Measurements from ENCODE around the gene GALNT10.
"Not testable (repeated sequence)": the region's sequence is repeated elsewhere in the genome, so short reads cannot be mapped to it uniquely, and the experiment has no call there.

The GALNT10 gene

DNA sequence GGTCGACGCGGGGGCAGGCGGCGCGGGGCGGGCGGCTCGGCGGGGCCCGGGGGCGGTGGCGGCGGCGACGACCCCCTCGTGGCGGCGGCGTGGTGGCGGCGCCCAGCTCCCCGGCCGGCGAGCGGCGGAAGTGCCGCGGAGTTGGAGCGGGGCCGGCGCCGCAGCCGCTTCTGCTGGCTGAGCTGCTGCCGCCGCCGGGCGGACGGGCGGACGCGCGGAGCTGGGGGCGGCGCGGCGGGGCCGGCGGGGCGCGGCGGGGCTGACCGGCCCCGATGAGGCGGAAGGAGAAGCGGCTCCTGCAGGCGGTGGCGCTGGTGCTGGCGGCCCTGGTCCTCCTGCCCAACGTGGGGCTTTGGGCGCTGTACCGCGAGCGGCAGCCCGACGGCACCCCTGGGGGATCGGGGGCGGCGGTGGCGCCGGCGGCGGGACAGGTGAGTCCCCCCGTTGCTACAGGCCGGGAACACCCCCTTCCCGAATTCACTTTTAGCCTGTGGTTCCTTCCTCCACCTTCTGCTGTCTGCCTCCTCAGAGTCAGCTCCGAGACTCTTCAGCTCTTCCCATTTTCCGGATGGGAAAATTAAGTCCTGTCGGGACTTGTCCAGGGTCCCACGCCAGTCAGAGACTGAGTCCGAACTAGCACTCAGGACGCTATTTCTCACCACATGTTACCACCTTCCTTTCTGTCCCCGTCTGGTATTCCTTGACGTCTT lies at the start of gene GALNT10:
TSS of gene GALNT10 (plus strand) at position 139 of the 710 bp plus-strand sequence. CDS start at position 273, 134 bp downstream.
- DNase-seq (ENCODE audit: low read depth in 2 of 2): no peak

GRCh38 chr5:154141745-154142221 lies 48.8 kb upstream of the GALNT10 start:
- DNase-seq (ENCODE audit: low read depth in 2 of 2): no peak

GRCh38 chr5:154143211-154143641 lies 47.3 kb upstream of the GALNT10 start:
- DNase-seq (ENCODE audit: low read depth in 2 of 2): no peak

DNA sequence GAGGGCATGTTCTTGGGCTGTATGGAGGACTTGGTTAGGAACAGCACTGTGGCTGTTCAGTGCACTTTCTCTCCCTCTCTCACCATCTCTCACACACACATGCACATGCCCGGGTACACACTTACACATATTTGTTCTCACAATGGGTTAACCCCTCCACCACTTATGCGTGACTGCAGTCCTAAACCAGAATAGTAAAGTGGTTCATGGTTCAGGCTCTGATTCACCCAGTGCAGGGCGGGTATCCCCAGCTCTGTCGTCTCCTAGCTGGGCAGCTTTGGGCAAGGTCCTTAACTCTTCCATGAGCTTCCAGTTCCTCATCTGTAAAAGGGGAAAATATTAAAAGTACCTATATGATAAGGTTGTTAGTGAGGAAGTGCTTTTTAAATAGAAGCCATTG lies 45.3 kb upstream of the GALNT10 start:
- DNase-seq (ENCODE audit: low read depth in 2 of 2): no peak

- no peak for DNase-seq (ENCODE audit: low read depth in 2 of 2)
These were observed 44.1 kb upstream of the GALNT10 start for GRCh38 chr5:154146409-154146808.

- DNase-seq (ENCODE audit: low read depth in 2 of 2): no peak
These were observed 42.9 kb upstream of the GALNT10 start for GRCh38 chr5:154147666-154148065.

DNA sequence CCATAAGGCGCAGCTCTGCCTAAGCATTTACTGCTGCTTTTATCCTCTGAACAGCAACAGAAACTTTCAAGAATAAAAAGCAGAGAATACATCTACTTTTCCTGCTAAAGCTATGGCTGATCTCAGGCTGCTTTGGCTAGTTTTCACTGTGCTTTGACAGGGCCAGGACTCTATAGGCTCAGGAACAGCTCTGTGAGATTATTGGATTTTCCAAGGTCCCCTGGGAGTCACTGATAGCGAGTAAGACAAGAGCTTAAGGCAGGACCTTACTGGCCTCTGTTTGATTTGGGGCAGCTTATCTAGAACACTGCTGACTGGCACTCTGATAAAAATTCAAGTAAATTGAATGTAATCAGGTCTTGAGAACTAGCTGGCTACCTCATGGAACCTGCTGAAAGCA lies 40.1 kb upstream of the GALNT10 start:
- not testable (repeated sequence) for DNase-seq (ENCODE audit: low read depth in 2 of 2)

DNA sequence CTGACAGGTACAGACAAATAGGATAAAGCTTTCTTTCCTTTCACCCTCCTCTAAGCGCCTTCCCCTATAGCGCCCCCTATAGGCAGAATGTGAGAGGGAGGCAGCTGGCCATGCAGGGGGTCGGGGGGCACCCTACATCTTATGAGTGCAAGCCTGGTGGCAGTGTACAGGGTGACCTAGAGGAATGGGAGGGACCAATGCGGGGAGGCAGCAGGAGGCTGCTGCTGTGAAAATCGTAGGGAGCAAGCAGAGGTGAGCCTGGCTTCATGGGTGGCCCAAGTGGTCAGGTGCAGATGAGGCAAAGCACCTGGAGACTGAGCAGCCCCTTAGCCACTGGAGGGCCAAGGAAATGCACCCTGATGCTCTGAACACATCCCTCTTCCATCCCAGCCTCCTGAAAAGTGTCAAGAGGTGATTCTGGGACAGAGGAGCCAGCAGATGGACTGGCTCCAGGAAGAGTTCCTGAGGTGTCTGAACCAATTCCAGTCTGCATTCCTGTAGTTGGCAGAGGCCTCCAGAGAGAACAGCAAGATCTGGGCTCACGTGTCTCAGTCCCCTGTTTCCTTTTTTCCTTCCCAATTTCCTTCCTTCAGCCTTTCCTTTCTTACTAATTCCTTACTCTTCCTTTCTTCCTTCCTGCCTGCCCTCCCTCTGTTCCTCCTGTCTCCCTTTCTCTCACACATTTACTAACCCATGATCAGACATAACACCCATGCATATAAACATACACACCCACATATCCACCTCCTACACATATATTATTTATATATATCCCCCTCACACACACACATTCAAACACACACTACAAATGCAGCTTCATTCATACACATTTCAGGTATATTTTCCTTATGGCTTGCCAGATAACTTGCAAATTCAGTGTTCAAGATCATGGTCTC lies 32.8 kb upstream of the GALNT10 start:
- DNase-seq (ENCODE audit: low read depth in 2 of 2): no peak

DNA sequence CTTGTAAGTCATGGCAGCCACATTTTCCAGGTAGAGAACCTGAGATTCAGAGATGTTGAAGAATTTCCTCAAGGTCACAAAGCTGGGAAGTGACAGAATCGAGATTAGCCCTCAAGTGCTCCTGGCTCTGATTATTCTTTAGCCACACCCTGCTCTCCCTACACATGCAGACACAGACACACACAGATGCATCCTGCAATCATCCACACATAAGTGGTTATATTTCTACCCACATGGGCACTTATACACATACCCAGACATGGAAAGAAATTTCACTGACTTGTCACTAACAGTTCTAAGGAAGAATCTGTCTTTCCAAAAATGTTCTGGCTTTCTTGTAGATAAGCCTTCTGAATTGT lies 32.2 kb upstream of the GALNT10 start:
- no peak for DNase-seq (ENCODE audit: low read depth in 2 of 2)

GRCh38 chr5:154159343-154159742 lies 31.2 kb upstream of the GALNT10 start:
- no peak for DNase-seq (ENCODE audit: low read depth in 2 of 2)

DNA sequence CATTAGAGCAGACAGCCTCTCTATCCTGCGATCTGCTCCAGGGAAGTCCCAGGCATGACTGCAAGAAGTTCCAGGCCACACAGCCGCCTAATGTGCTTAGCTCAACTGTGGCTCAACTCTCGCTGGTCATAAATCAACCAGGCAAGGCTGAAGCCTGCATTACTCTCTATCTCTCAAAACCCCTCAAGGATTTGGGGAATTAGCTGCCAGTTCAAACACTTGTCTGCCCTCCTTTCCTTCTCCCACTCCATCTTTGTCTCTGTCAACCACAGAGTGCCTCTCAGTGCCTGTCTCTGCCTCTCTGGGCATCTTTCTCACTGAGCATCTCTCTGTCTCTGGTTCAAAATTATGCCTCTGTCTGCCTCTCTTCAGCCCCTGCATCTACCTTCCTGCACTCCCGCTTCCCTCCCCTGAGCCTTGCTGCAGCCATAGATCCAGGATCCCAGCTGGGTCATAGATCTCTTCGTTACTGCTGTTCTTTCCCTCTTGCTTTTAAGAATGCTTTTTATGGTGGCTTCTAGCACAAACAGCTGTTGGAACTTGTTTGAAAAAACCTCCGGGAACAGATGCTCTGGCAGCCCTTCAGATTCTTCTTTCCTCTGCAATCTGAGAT lies 27.9 kb upstream of the GALNT10 start:
- DNase-seq (ENCODE audit: low read depth in 2 of 2): no peak

GRCh38 chr5:154163327-154164248 lies 26.9 kb upstream of the GALNT10 start:
- no peak for DNase-seq (ENCODE audit: low read depth in 2 of 2)

DNA sequence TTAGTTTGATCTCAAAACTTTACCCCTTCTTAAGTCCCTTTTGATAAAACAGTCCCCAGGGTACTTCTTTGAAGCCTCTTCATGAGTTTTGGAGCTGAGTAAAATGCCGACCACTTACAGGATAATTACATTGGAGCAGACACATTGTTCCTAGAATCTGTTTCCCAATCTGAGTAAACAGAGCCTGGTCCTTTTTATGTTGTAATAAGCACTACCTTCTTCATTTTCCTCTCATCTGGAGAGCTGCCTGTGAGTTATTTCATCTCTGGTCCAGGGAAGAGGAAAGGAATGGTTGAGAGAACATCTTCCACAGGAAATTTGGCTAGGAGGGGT lies 26.3 kb upstream of the GALNT10 start:
- DNase-seq (ENCODE audit: low read depth in 2 of 2): no peak

DNA sequence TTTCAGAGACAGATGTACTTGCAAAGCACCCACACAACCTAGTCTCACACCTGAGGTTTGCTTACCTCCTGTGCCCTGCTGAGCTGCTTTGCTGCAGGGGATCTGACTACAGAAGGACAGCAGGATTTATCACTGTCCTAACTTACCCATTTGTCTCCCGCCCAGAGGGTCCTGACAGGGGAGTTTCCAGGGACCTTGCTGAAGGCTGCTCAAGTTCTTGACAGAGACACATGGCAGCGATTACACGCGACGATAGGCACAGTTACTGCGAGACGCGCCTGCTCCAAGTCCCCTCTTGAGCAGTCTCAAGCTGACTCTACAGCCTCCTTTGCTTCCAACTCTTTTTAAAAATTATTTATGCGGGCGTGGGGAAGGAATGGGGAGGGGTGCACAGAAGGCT lies 24.6 kb upstream of the GALNT10 start:
- no peak for DNase-seq (ENCODE audit: low read depth in 2 of 2)

- no peak for DNase-seq (ENCODE audit: low read depth in 2 of 2)
These were observed 23.4 kb upstream of the GALNT10 start for GRCh38 chr5:154166901-154167791.

GRCh38 chr5:154168395-154168794 lies 22.1 kb upstream of the GALNT10 start:
- no peak for DNase-seq (ENCODE audit: low read depth in 2 of 2)

GRCh38 chr5:154172785-154173184 lies 17.7 kb upstream of the GALNT10 start:
- no peak for DNase-seq (ENCODE audit: low read depth in 2 of 2)

DNA sequence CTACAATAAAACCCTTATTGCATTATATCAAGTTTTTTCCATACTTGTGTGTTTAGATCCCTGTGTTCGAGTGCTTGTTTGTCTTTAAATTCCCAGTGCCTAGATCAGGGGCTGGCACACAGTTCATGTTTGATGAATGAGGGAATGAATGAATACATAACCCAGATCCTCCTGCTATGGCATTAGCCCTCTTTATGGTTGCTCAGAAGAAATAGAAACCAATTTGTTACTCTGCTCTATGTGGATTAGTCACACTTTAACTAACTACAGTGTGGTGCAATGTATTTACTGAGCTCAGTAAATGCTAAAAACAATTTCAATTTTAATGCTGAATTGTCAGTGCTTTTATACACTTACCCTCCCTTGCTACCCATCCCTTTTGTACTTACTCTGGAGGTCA lies 16.4 kb upstream of the GALNT10 start:
- DNase-seq (ENCODE audit: low read depth in 2 of 2): no peak

GRCh38 chr5:154176181-154176580 lies 14.4 kb upstream of the GALNT10 start:
- DNase-seq (ENCODE audit: low read depth in 2 of 2): no peak

DNA sequence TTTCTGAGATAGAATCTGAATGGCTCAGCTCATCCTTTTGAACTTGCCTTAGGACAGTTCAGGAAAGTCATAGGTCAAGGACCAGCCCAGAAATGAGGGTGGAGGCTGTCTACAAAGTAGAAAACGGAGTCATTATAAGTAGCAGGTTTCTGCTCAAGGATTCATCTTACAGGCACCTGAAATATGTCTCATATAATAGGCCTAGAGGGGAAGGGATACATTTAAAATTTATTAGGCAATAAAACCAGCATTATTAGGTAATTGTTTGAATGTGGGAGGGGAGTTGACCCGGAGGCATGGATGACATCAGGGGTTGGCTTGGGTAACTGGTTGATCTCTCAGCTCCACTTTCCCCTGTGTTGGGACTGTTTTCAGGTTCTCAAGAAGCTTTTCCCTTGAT lies 11.9 kb upstream of the GALNT10 start:
- no peak for DNase-seq (ENCODE audit: low read depth in 2 of 2)
